MM.1S (cell line): ENCODE data around the gene DCLK1.

Experiments used
- EZH2phosphoT487 ChIP-seq: fragments of 300-600 bp; sonication (generic); IDR thresholded peaks from 2 replicates; pipeline ENCODE4 v1.6.1; 2018; ENCODE audit warnings: antibody characterized with exemption, low read length
- TF ChIP-seq, protein P1 (sequence below): fragments of 300-600 bp; sonication (generic); IDR thresholded peaks from 2 replicates; pipeline ENCODE4 v1.5.1; 2016; ENCODE audit warnings: antibody characterized with exemption, low read length, mixed read lengths

DNA sequence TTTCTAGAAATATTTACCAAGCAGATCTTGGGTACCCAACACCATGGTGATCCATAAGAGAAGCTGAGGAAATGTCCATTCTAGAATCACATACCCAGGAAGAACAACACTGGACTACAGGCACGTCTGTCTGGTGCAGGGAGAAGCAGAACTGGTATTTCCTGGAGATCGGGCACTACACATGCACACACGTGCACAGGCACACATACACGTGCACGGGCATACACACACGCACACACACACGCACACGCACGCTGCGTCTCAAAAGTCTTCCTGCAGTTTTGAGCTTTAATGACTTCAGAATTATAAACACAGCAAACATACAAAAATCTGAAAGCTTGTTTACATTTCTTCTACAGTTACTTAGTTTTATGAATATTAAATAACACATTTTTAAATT, 189.8 kb downstream of the DCLK1 start:
- TF ChIP-seq, protein P1, sequence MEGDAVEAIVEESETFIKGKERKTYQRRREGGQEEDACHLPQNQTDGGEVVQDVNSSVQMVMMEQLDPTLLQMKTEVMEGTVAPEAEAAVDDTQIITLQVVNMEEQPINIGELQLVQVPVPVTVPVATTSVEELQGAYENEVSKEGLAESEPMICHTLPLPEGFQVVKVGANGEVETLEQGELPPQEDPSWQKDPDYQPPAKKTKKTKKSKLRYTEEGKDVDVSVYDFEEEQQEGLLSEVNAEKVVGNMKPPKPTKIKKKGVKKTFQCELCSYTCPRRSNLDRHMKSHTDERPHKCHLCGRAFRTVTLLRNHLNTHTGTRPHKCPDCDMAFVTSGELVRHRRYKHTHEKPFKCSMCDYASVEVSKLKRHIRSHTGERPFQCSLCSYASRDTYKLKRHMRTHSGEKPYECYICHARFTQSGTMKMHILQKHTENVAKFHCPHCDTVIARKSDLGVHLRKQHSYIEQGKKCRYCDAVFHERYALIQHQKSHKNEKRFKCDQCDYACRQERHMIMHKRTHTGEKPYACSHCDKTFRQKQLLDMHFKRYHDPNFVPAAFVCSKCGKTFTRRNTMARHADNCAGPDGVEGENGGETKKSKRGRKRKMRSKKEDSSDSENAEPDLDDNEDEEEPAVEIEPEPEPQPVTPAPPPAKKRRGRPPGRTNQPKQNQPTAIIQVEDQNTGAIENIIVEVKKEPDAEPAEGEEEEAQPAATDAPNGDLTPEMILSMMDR, result no peak
- no peak for TF ChIP-seq EZH2phosphoT487
